Fibroblast of skin of right biceps (primary cell): ENCODE results near the gene TRAK1.
"Not testable (repeated sequence)": the region's sequence is repeated elsewhere in the genome, so short reads cannot be mapped to it uniquely, and the experiment has no call there.

Experiments
- DNase-seq: peaks from one replicate; pipeline ENCODE4 v3.0.0-alpha.2; 2013

Gene TRAK1

DNA sequence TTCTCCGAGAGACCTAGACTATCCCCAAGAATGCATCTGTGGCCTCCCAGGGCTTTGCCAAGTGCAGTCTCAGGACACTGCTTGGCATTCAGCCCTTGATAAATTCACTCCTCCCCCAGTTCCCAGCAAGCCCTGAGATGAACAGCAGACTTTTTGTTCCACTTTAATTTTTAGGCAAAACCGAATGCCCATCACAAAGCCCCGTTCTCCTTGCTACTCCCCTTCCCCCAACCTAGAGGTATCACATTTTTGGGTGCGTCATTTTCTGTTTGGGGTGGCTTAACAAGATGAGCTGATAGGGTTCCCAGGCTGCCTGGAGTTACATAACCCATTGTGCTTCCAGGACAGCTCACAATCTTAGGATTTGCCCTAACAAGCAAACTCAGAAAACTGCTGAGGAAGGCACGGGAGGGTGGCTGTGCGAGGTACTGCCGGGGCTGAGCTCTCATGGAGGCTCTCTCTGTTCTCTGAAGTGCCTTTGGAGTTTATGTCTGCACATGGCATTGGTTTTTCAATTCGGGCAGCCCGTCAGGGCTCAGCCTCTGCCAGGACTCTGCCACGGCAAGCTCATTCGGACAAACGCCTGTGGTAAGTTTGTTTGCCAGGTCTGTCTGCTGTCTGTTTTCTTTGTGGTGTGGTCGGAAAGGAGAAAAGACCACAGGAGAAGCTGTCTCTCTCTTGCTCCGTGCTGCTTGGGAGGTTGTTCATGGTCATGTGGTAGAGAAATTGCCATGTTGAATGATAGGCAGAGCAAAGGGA is at the start of gene TRAK1:
TRAK1 (plus strand) TSS at position 385 of the 759 bp plus-strand sequence; CDS start at position 498, 113 bp downstream.
- DNase-seq, result peak; percentile 41

GRCh38 chr3:42042747-42043098 is 48.4 kb upstream of the TRAK1 start:
- no peak for DNase-seq

DNA sequence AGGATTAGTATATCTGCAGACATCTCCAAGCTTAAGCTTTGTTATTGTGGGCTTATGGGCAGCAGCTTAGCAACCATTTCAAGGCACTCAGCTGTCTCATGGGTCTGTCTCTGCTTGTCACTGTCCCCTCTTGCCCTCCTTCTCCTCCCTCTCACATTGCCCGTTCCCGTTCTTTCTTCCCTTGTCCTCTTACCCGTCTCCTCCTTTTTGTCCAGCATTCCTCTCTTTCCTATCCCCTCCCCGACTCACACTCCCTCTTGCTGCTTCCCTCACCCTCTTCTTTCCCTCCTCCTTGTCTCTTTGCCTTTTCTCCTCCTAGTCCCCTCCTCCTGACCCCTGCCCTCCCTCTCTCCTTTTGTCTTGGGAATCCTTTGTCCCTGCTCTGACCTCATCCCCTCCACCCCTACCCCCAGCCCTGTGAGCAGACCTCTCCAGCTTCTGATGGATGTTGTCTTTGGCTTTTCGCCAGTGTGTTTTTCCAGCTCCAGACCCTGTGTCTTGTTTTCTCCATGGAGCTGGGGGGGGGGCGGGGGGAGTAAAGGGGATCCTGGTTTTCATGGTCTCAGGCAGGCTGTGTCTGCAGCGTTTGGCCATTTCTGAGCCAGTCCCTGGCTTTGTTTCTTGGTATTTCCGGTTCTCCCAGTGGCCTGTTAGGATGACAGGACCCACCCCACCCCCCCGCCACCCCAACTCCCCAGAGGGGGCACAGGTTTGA is 47.9 kb upstream of the TRAK1 start:
- peak; percentile 86 for DNase-seq

- DNase-seq, result no peak
Measured at GRCh38 chr3:42045708-42046243, 45.4 kb upstream of the TRAK1 start.

GRCh38 chr3:42048526-42048925 is 42.6 kb upstream of the TRAK1 start:
- not testable (repeated sequence) for DNase-seq

DNA sequence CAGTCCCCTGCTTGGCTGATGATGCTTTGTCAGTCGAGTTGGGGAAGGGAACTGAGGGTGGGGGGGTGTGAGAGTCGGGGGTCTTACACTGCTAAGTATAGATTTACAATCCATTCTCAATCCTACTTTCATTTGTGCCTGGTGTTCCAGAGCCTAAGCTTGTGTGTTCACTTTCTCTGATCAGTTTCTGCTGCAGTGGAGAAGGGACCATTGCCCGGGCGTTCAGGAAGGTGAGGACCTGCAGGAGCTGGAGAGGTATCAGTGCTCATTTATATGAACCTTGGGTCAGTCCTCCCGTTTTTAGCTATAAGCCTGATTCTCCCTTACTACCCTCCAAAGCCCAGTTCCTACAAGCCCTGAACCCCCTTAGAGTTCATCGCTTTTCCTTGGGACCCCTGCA is 41.0 kb upstream of the TRAK1 start:
- DNase-seq, result no peak

DNA sequence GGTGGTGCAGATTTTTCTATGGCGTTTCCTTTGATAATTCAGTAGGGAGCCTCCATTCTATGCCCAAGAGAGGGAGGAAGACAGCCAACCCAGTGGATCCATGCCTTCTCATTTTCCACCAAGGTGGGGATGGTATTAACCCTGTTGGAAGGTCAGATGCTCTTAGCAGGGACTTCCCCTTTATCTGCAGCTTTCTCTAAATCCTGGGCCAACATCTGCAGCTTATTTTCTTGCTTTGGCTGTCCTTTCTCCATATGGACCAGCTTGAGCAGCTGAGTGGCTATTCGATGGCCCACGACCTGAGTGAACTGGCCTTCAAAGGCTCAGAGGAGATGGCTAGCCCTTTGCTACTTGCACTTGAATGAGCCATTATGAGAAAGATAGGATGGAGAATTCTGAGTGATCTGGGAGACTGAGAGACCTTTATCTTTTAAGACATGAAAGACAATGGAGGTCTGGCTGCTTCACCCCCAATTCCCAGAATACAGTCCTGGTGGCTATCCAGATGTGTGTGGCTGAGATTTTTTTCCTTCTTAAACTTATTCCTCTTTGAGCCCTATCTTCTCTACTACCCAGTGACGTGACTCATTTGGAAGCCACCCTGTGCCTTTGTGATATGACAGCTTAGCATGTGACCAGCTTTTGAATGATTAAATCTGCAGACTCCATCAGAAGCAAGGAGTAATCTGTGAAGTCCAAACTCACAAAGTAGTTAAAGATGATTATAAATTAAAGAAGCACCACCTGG is 39.6 kb upstream of the TRAK1 start:
- no peak for DNase-seq

- DNase-seq, result no peak
Measured at GRCh38 chr3:42052132-42052483, 39.0 kb upstream of the TRAK1 start.

- peak; percentile 64 for DNase-seq
Measured at GRCh38 chr3:42052484-42053351, 38.4 kb upstream of the TRAK1 start.

- DNase-seq, result no peak
Measured at GRCh38 chr3:42053476-42053875, 37.7 kb upstream of the TRAK1 start.

DNA sequence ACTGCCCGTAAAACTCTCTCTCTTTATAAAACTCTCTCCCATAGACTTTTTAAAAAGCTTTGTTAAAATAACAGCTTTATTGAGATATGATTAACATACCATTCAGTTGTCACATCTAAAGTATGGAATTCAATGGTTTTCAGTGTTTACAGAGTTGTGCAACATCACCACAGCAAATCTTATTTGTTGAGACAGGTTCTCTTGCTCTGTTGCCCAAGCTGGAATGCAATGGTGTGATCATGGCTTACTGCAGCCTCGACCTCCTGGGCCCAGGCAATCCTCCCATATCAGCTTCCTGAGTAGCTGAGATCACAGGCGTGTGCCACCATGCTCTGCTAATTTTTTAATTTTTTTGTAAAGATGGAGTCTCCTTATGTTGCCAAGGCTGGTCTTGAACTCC is 35.9 kb upstream of the TRAK1 start:
- DNase-seq, result peak; percentile 77

DNA sequence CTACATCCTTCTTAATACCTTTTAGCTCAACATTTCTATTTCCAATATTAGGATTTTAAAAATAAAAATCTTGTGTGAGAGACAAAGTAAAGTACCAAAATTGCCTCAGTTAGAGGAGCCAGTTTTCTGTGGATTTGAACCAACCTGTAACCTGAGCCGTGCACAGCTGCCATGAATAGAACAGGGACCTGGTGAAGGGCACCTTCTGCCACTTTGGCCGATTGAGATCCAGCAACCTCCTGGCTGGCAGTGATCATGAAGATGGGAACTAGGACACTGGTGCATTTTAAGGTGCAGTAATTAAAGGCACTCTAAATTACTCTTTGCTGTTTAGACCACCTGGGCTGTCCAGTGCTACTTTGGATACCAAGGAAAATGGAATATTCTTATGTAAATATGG is 34.3 kb upstream of the TRAK1 start:
- no peak for DNase-seq

DNA sequence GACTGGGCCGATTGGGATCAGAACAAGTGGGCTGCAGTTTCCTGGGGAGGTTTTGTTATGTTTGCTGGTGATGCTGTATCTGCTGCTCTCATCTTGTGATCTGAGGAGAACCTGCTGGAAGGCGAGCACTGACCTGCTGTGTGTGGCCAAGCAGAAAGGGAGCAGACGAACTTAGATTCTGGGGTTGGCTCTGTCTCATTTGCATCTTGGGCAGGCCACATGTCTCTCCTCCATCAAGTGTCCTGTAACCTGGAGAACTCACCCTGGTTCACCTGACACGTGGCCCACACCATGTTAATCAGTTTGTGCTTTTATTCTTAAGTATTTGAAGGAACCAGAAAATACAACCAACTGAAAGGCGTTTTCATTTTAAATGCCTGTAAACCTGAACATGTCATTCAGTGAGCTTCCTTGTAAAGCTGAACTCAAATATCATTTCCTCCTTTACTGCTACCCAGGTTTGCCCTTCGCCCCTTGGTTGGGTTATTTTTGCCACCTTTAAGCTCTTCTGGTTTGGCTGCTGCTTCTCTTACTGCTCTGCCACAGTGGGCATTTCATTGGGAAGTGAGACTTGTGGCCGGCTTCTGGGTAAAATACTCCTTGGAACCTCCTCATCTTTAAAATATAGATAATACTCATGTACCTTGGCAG is 33.5 kb upstream of the TRAK1 start:
- no peak for DNase-seq

DNA sequence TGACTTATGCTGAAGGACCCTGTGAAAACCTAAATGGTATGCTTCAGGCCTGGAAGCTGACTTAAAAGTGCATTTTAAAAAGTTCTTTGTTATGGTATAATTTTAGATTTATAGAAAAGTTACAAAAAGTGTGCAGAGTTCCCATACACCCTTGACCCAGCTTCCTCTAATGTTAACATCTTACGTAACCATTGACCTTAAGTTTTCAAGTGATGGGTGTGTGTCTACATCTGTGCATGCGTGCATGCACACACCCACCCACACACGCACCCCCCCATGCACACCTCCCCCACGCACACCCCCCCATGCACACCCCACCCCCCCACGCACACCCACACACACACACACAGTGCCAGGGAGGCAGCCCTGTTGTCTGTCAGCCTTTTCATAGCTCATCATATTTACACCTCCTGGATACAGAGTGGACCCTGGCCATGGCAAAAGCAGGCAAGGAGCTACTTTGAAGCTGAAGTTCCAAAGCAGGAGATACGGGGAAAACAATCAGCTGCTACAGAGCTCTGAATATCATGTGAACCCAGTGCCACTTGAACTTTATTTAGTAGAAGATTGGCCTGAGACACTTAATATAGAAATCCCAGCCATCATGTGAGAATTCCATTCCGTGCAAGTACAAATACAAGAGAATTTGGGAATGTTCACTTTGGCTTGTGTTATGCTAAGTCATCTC is 30.0 kb upstream of the TRAK1 start:
- DNase-seq, result no peak

DNA sequence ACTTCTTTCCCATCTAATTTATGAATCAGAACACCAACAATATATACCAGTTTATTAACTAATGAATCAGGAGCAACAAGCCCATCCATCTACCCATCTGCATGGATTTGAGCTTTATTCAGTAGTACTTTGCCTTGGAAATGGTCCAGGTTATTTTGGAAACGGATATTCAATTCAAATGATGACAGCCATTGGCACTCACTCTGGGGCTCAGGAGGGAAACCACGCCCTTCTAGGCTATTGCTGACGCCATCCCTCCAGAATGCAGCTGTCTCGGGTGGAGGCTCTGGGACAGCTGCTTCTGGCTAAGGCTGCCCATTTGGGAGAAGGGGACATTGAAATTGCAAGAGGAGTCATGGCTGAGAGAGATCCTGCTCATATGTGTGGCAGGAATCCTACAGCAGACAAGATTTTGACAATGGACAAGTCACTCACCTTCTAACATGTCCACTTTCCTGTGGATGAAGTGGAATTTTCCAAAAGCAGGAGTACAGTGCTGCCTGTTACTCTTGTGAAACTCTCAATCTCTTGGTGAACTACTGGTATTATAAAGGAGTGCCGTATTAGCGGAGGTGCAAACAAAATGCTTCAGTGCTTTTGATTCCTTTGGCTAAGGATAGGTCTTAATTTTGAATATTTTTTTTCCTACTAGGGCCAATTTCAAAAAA is 29.3 kb upstream of the TRAK1 start:
- peak; percentile 97 for DNase-seq

GRCh38 chr3:42062464-42062863 is 28.7 kb upstream of the TRAK1 start:
- no peak for DNase-seq

GRCh38 chr3:42063888-42064287 is 27.3 kb upstream of the TRAK1 start:
- peak; percentile 96 for DNase-seq

- DNase-seq, result peak; percentile 83
Measured at GRCh38 chr3:42066516-42067181, 24.5 kb upstream of the TRAK1 start.

- DNase-seq, result peak; percentile 75
Measured at GRCh38 chr3:42067326-42067725, 23.8 kb upstream of the TRAK1 start.
